Activated CD4-positive, alpha-beta T cell treated with anti-CD3 and anti-CD28 coated beads for 48 hours (primary cell): ENCODE measurements around the gene OR5H6.
A peak's percentile ranks its signal among the peaks of the same experiment; 100 is the strongest.
"Not testable (repeated sequence)": the region's sequence is repeated elsewhere in the genome, so short reads cannot be mapped to it uniquely, and the experiment has no call there.

ENCODE experiments used
- DNase-seq: peaks from one replicate; pipeline ENCODE4 v3.0.0-alpha.2; 2020

Gene OR5H6

DNA sequence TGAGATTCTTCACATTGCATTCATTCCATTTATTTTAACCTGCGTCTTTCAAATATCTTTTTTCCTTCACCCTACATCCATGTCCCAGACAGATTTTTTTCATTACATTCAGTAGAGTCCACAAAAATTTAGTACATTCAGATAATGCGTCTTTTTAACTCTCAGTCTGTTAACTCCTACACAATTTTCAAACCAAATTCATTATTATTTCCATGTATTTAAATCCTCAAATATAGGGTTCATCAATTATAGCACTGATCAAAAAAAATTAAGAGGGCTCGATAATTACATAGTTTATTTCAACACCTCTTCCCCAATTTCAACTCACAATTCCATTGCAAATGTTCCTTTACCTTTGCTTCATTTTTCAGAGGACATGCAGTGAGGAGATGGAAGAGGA, at the start of gene OR5H6:
TSS of gene OR5H6 (plus strand) at position 301 of the 400 bp plus-strand sequence. CDS start at position 390, 89 bp downstream.
- DNase-seq, result no peak

- DNase-seq, result no peak
These were observed 49.0 kb upstream of the OR5H6 start for GRCh38 chr3:98215051-98215450.

DNA sequence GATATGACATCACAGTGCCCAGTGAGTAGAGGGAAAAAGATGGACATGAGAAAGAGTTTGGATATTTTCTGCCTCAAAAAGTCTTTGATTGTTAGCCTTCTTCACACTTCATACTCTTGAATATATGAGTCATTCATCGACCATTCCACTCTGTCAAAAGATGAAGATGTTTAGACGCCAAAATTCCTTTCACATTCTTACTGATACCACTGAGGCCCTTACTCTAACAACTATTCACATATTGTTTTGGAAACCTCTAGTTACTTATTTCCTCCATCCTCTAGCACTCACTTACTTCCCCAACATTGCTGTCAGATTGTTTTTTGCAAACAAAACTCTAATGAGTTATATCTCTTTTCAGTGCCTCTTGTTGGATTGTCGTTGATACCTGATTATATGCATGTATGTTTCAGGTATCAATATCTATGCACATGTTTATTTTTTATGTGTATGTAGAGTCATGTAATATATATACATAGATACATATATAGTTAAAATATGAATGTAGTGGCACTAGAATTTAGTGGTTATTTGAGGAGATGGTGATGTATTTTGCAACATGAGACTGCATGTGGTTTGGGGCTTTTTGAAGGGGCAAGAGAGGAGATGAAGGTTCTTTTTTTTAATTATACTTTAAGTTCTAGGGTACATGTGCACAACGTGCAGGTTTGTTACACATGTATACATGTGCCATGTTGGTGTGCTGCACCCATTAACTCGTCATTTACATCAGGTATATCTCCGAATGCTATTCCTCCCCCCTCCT, 40.0 kb upstream of the OR5H6 start:
- no peak for DNase-seq

DNA sequence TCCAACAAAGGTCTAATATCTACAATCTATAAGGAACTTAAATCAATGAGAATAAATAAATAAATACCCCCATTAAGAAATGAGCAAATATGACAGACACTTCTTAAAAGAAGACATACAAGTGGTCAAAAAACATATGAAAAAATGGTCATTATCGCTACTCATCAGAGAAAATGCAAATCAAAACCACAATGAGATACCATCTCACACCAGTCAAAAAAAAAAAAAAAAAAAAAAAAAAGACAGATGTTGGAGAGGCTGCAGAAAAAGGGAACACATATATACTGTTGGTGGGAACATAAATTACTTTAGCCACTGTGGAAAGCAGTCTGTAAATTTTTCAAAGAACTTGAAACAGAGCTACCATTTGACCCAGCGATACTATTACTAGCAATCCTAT, 31.6 kb upstream of the OR5H6 start:
- no peak for DNase-seq

- DNase-seq, result no peak
These were observed 30.6 kb upstream of the OR5H6 start for GRCh38 chr3:98233468-98233867.

GRCh38 chr3:98240131-98240530, 23.9 kb upstream of the OR5H6 start:
- no peak for DNase-seq

DNA sequence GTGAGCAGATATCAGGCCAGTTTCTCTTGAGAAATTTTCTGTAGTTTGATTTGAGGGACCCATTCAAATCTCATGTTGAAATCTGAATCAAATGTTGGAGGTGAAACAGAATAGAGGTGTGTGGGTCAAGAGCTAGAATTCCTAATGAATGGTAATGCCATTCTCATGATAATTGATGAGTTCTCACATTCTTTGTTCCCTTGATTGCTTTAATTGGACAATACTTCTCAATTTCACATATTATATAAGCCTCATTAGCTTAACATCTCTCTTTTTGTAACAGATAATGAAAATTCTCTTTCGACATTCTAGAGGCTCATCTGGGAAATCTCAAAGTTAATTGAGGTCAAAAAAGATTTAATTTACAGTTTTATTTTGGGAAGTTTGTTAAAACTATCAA, 21.9 kb upstream of the OR5H6 start:
- no peak for DNase-seq

DNA sequence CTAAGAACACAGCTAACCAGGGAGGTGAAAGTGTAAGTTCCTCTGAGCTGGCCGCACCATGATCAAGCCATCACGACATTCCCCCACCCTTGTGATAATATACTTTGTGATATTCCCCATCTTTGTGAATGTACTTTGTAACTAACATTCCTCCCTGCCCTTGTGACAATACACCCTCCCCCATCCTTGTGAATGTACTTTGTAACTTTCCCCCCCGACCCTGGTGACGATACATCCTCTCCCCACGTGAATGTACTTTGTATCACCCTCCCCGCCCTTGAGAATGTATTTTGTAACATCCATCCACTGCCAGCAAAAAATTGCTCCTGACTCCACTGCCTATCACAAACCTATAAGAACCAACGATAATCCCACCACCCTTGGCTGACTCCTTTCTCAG, 20.2 kb upstream of the OR5H6 start:
- no peak for DNase-seq

GRCh38 chr3:98246142-98246541, 17.9 kb upstream of the OR5H6 start:
- no peak for DNase-seq

GRCh38 chr3:98256026-98256425, 8.0 kb upstream of the OR5H6 start:
- not testable (repeated sequence) for DNase-seq

GRCh38 chr3:98259707-98260106, 4.3 kb upstream of the OR5H6 start:
- peak; percentile 10 for DNase-seq

- no peak for DNase-seq
These were observed 2.0 kb upstream of the OR5H6 start for GRCh38 chr3:98262046-98262445.

- no peak for DNase-seq
These were observed 5.8 kb downstream of the OR5H6 start for GRCh38 chr3:98269846-98270245.

DNA sequence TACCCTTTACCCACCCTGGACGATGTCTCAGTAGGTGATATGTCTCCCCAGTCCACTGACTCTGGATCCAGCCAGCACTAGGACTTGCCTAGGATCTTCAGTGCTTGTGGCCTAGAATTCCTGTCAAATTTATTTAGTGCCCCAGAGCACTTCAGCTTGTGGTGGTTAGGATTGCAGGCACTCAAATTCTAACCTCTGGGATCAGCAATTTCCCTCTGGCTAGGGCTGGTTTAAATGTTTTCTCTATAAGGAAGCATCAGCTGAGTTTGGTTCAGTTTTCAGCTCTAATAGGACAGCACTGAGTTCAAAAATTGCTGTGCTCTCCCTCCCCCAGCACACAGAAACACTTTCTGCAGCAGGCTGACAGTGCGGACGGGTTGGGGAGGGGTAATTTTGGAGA, 8.1 kb downstream of the OR5H6 start:
- DNase-seq, result no peak

DNA sequence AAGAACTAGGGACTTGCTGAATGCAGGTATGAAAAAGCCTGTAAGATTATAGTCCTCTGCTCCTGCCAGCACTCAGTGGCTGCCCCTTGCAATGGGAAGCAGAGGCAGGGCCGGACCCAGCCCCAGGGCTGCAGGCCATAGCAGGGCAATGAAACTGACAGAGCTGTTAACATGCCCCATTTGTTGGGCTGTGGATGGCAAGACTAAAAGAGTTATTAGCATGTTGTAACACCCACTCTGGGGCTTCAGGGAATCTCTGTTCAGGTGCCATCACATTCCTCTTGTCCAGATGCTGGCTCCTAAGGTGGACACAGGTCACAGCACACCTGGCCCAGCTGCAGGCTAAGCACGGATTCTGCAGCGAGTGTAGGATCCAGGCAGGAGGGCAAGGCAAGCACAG, 10.9 kb downstream of the OR5H6 start:
- DNase-seq, result no peak

DNA sequence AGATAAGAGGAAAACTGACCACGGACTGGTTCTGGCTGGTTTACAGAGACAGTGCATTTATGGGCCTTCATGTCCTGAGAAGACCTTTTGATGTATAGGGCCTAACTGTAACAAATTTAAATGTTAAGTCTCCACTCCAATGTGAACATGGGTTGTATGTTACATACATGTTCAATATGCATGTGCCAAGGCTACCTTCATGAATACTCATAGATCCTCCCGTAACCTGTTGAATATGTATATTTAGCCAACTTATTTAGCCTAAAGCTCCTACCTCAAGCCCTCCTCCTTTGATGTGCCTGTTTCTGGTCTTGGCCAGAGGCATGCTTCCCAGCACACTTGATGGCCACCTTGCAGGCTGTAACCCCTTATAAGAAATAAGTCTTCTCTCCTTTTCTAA, 18.2 kb downstream of the OR5H6 start, which contains the start of gene OR5H2:
TSS of gene OR5H2 (plus strand) at position 301 of the 400 bp plus-strand sequence. CDS start 398 bp downstream, outside the sequence.
- DNase-seq, result no peak

DNA sequence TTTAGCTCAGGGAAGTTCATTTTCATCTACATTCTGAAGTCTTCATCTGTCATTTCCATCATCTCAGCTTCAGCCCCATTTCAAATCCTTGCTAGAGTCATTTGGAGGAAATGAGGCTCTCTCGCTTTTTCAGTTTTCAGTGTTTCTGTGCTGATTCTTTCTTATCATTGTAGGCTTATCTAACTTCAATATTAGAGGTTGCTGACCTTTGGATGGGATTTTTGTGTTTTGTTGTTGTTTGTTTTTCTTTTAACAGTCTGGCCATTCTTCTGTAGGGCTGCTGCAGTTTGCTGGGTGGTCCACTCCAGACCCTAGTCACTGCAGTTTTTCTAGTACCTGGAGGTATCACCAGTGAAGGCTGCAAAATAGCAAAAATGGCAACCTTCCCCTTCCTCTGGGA, 26.9 kb downstream of the OR5H6 start:
- no peak for DNase-seq

DNA sequence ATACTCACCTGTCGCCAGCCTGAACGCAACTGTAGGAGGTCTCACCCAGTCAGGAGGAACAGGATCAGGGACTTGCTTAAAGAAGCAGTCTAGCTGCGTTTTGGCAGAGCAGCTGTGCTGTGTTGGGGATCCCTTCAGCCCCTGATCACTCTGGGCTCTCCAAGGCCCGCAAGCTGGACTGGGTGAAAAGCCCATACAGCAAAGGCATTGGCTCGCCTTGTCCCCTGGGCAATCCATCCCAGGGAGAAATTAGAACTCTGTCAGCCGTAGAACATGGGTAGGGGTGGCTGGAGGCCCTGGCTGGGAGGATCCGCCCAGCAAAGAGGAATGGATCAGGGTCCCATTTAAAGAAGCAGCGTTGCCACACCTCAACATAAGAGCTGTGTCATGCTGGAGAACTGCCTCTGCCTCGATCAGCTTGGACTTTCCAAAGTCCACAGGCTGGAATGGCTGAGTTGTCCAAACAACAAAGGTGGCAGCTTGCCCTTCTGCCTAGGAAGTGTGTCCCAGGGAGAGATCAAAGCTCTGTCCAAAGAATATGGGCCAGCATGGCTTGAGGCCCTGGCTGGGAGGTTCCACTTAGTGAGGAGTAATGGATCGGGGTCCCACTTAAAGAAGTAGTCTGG, 27.4 kb downstream of the OR5H6 start:
- no peak for DNase-seq
